GM12878 (cell line): ENCODE data around the gene PRC1. TPM values are rescaled to one million over a fixed set of nuclear protein-coding genes. Genes with fewer than 3 reads are reported as not detected.

Source experiments
- ATAC-seq: fragments of 200-7000 bp; cut with Tn5 transposase; 3 replicates; pipeline ENCODE4 v1.9.1; 2020; ENCODE audit warnings: mild to moderate bottlenecking, moderate library complexity
- BruUV-seq: library from RNA; stranded (reverse); fragments of 400-500 nt; replicated peaks from 2 replicates; lab custom pipeline; 2021; lab: Mats Ljungman, UMichigan
- CTCF ChIA-PET: fragments of 300-600 bp; sonication (Branson Sonifier 250); formaldehyde crosslinking; extraction: SDS; loops from one replicate; lab custom pipeline; 2021; ENCODE audit warnings: inconsistent platforms; lab: Yijun Ruan, JAX
- POLR2A ChIA-PET: fragments of 350-600 bp; formaldehyde crosslinking; extraction: SDS; loops from one replicate; lab custom pipeline; 2021; ENCODE audit warnings: inconsistent platforms; lab: Charles Lee
- RAD21 ChIA-PET: fragments of 300-600 bp; sonication (Branson Sonifier 250); formaldehyde crosslinking; loops from one replicate; lab custom pipeline; 2023; ENCODE audit warnings: antibody characterized with exemption; ENCODE audit not compliant: unreplicated experiment; lab: Charles Lee
- SMC1A ChIA-PET: fragments of 300-600 bp; sonication (Branson Sonifier 250); formaldehyde crosslinking; loops from one replicate; lab custom pipeline; 2023; ENCODE audit not compliant: unreplicated experiment, uncharacterized antibody; lab: Charles Lee
- DNase-seq: peaks from one replicate; pipeline ENCODE4 v3.0.0-alpha.2; 2011; ENCODE audit warnings: low read depth, low spot score
- FAIRE-seq: peaks from 3 replicates; lab custom pipeline; 2011; peaks lifted over from hg19 to GRCh38; lab: Jason Lieb, UNC
- H2AFZ ChIP-seq: 2 replicates; pipeline ENCODE4 v1.6.0; 2011; ENCODE audit warnings: low read depth, low read length, control low read depth; ENCODE audit not compliant: control insufficient read depth
- H3K27ac ChIP-seq: 2 replicates; pipeline ENCODE4 v1.5.1; 2011; ENCODE audit warnings: control low read depth; ENCODE audit not compliant: control insufficient read depth, insufficient read depth
- H3K27me3 ChIP-seq, 2 experiments: replicated peaks in 1 of 2; 2 replicates each; pipeline versions ENCODE4 v1.6.0 to v1.6.1; 2011; ENCODE audit warnings: low read length in 1 of 2; ENCODE audit not compliant: control insufficient read depth in 2 of 2, insufficient read depth in 2 of 2
- H3K36me3 ChIP-seq, 2 experiments: 2 replicates each; pipeline ENCODE4 v1.5.1; 2011; ENCODE audit warnings: low read length in 1 of 2; ENCODE audit not compliant: control insufficient read depth in 2 of 2, insufficient read depth in 2 of 2
- H3K4me1 ChIP-seq: 2 replicates; pipeline ENCODE4 v1.6.1; 2011; ENCODE audit warnings: mild to moderate bottlenecking, low read length, moderate library complexity, mixed read lengths; ENCODE audit not compliant: control insufficient read depth, insufficient read depth
- H3K4me2 ChIP-seq: 2 replicates; pipeline ENCODE4 v1.6.0; 2011; ENCODE audit warnings: control low read depth; ENCODE audit not compliant: control insufficient read depth, insufficient read depth
- H3K4me3 ChIP-seq: fragments of 200-600 bp; sonication (generic); 2 replicates; pipeline ENCODE4 v1.5.1; 2016
- H3K79me2 ChIP-seq: 2 replicates; pipeline ENCODE4 v1.6.0; 2011; ENCODE audit warnings: low read length; ENCODE audit not compliant: control insufficient read depth, insufficient read depth
- H3K9ac ChIP-seq: 2 replicates; pipeline ENCODE4 v1.8.0; 2011; ENCODE audit warnings: low read length, control low read depth, mixed read lengths; ENCODE audit not compliant: control insufficient read depth, insufficient read depth
- H3K9me3 ChIP-seq: replicated peaks from 3 replicates; pipeline ENCODE4 v1.5.1; 2011; ENCODE audit warnings: mild to moderate bottlenecking, low read length; ENCODE audit not compliant: control insufficient read depth, insufficient read depth
- H4K20me1 ChIP-seq: 2 replicates; pipeline ENCODE4 v1.6.0; 2011; ENCODE audit not compliant: control insufficient read depth, insufficient read depth
- RAD21 ChIP-seq: IDR thresholded peaks from 2 replicates; pipeline ENCODE4 v1.6.1; 2011; ENCODE audit warnings: mild to moderate bottlenecking, low read depth, low read length, moderate library complexity; ENCODE audit not compliant: insufficient read depth
- WGBS: methylation state at CpG from one replicate; pipeline ENCODE4 v1.1.6; 2016; ENCODE audit warnings: low lambda C conversion rate; ENCODE audit not compliant: insufficient replicate concordance, insufficient coverage; ENCODE audit errors: missing lambda C conversion rate; 5-methylcytosine and 5-hydroxymethylcytosine counted together
- in situ Hi-C: fragments of 300-500 bp; cut with MboI; formaldehyde crosslinking; loops from 9 replicates; pipeline ENCODE4 v1.14.3; 2018; ENCODE audit warnings: mixed read lengths
- intact Hi-C: fragments of 100-400 bp; cut with micrococcal nuclease; formaldehyde crosslinking; loops from one replicate; pipeline ENCODE4 v1.14.2; 2022; ENCODE audit not compliant: unreplicated experiment
- polyA plus RNA-seq, 11 experiments: library from polyadenylated mRNA; depleted of rRNA in 4 of 11; unstranded in 6 of 11; stranded (reverse) in 5 of 11; fragments of >200 nt; fragmentation: Nextera tagmentation in 4 of 11; fragmentation: Illumina TruSeq in 1 of 11; extraction: Ambion mirVana in 4 of 11; extraction: Trizol in 1 of 11; gene quantifications; 1 replicate in 1 of 11; 2 replicates in 10 of 11; pipeline versions ENCODE4 v1.2.1 to v1.2.3, GENCODE V29; 2011 to 2016; ENCODE audit warnings: inconsistent platforms in 2 of 11, missing spikeins in 2 of 11, low read depth in 1 of 11
- total RNA-seq, 4 experiments: library from RNA; depleted of rRNA in 3 of 4; stranded (reverse); fragments of >200 nt in 3 of 4; fragmentation: Illumina TruSeq in 1 of 4; extraction: Trizol in 1 of 4; gene quantifications; 2 replicates each; pipeline versions ENCODE4 v1.2.1 to v1.2.3, GENCODE V29; 2013 to 2021
- TF ChIP-seq, protein P1 (sequence below), 3 experiments: IDR thresholded peaks in 2 of 3; conservative IDR thresholded peaks in 1 of 3; 2 replicates each; pipeline ENCODE4 v1.5.1; 2011; ENCODE audit warnings: low read depth in 3 of 3, low read length in 3 of 3, mild to moderate bottlenecking in 3 of 3, control low read depth in 2 of 3, moderate library complexity in 2 of 3, inconsistent platforms in 1 of 3, mixed read lengths in 1 of 3; ENCODE audit not compliant: control insufficient read depth in 2 of 3, insufficient read depth in 1 of 3; ENCODE audit errors: extremely low read depth in 1 of 3

Gene PRC1
- total and polyA plus RNA-seq, 10 of the 15 experiments (the other 5 are each of a cell fraction or from before 2014, with no cell fraction given), result 100 to 241 (median 131) TPM

DNA sequence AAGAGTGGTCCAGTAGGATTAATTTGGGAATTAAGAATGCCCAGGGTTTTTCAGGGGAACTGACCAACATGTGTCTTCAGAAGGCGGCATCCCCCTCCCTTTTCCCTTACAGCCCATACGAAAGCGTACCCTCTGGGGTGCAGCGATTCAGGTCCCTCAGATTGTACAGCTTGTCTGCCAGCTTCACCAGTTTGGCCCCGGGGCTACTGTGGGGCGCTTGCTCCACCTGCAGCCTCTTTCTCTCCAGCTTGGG is 62.8 kb downstream of the PRC1 start:
- in situ Hi-C loops (no loop called here), intact Hi-C loops (loop anchor here (5.0 to 10.0 kb wide), 4 partner anchors 77 to 289 kb away; partner anchors contain the start of gene BLM)
- no peak for FAIRE-seq
- ChIA-PET POLR2A (interaction anchor here (0.6 to 7.0 kb wide), 18 partner anchors 9 to 780 kb away, joined by 3 to 113 read pairs (median 5); partner anchors contain the start of genes BLM, MAN2A2 and RCCD1), CTCF (interaction anchor here (0.7 to 18.1 kb wide), 62 partner anchors 8 to 699 kb away, joined by 3 to 480 read pairs (median 4); partner anchors contain the start of genes BLM, FES, MAN2A2 and NGRN), RAD21 (interaction anchor here (0.5 to 7.2 kb wide), 32 partner anchors 8 to 739 kb away, joined by 3 to 193 read pairs (median 4); partner anchors contain the start of genes BLM, FES, MAN2A2 and RCCD1), SMC1A (interaction anchor here (0.9 to 9.2 kb wide), 23 partner anchors 10 to 611 kb away, joined by 3 to 225 read pairs (median 4); partner anchors contain the start of gene MAN2A2)
- Histone ChIP-seq H3K4me3 (peak overlapping the region; percentile 90), H4K20me1 (no peaks in the 10 kb centered on the region; the same call in 1 of the 2 replicates), H3K36me3 (no peaks in the 10 kb centered on the region), H3K27me3 (no peaks in the 10 kb centered on the region), H3K4me2 (peak overlapping the region; percentile 87), H3K79me2 (peaks cover 31% of the 10 kb centered on the region), H3K27ac (peak overlapping the region; percentile 85), H3K9me3 (no peaks in the 10 kb centered on the region), H3K4me1 (peaks cover 35% of the 10 kb centered on the region), H3K9ac (peak overlapping the region; percentile 93), H2AFZ (peak overlapping the region; percentile 98)
- TF ChIP-seq, protein P1, sequence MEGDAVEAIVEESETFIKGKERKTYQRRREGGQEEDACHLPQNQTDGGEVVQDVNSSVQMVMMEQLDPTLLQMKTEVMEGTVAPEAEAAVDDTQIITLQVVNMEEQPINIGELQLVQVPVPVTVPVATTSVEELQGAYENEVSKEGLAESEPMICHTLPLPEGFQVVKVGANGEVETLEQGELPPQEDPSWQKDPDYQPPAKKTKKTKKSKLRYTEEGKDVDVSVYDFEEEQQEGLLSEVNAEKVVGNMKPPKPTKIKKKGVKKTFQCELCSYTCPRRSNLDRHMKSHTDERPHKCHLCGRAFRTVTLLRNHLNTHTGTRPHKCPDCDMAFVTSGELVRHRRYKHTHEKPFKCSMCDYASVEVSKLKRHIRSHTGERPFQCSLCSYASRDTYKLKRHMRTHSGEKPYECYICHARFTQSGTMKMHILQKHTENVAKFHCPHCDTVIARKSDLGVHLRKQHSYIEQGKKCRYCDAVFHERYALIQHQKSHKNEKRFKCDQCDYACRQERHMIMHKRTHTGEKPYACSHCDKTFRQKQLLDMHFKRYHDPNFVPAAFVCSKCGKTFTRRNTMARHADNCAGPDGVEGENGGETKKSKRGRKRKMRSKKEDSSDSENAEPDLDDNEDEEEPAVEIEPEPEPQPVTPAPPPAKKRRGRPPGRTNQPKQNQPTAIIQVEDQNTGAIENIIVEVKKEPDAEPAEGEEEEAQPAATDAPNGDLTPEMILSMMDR (IDR thresholded peaks at IDR 0.05 in 2 of 3, conservative IDR thresholded peaks at IDR 0.05 in 1 of 3; ENCODE audit: control insufficient read depth in 2 of 3, extremely low read depth in 1 of 3, insufficient read depth in 1 of 3, low read depth in 3 of 3, low read length in 3 of 3), result no peak
- TF ChIP-seq RAD21, result peak; percentile 54; the same call in 1 of the 2 replicates
- 0% methylated on average over 6 of the region's 6 CpGs for WGBS
- DNase-seq, result no peak
- ATAC-seq, result no peak
- no TSS peak for BruUV-seq
